ES-I3 (cell line): ENCODE data around the gene CD55.

Experiments used
- H3K36me3 ChIP-seq: 2 replicates; pipeline ENCODE4 v1.6.1; 2013; ENCODE audit warnings: mild to moderate bottlenecking, low read length, control low read depth, moderate library complexity; ENCODE audit not compliant: insufficient read depth
- H3K4me1 ChIP-seq: 2 replicates; pipeline ENCODE4 v1.6.1; 2013; ENCODE audit warnings: mild to moderate bottlenecking, control low read depth, low read length; ENCODE audit not compliant: insufficient read depth
- H3K9ac ChIP-seq: 2 replicates; pipeline ENCODE4 v1.6.1; 2013; ENCODE audit warnings: low read depth, mild to moderate bottlenecking, low read length, moderate library complexity
- H3K9me3 ChIP-seq: 2 replicates; pipeline ENCODE4 v1.6.1; 2013; ENCODE audit warnings: mild to moderate bottlenecking, low read length, moderate library complexity; ENCODE audit not compliant: control insufficient read depth, insufficient read depth

The CD55 gene

DNA sequence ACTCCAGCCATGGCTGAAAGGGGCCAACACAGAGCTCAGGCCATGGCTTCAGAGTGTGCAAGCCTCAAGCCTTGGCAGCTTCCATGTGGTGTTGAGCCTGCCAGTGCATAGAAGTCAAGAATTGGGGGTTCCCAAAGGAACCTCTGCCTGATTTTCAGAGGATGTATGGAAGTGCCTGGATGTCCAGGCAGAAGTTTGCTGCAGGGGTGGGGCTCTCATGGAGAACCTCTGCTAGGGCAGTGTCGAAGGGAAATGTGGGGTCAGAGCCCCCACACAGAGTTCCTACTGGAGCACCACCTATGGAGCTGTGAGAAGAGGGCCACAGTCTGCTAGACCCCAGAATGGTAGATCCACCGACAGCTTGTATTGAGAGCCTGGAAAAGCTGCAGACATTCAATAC lies 29.8 kb upstream of the CD55 start:
- H3K9me3 ChIP-seq = 0 out of 2 replicates have a peak, but pooled peaks cover 4% of the 10 kb centered on the region
- no peaks in the 10 kb centered on the region for H3K36me3 ChIP-seq
- H3K9ac ChIP-seq = no peak overlapping the region
- peaks cover 5% of the 10 kb centered on the region; the same call in 1 of the 2 replicates for H3K4me1 ChIP-seq

DNA sequence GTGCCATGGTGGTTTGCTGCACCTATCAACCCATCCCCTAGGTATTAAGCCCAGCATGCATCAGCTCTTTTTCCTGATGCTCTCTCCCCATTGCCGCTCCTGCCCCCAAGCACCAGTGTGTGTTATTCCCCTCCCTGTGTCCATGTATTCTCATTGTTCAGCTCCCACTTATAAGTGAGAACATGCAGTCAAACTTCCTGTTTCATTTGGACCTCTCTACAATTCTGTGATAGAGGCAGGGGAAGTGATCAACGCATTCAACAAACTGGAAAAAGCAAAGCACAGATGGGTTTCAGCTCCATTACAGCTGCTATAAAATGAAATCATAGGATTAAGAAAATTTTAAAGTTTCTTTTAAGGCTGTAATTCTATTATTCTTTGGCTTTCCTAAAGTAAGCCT lies 23.3 kb upstream of the CD55 start:
- Histone ChIP-seq H3K4me1 (peaks cover 5% of the 10 kb centered on the region; the same call in 1 of the 2 replicates), H3K9ac (no peak overlapping the region), H3K9me3 (no peaks in the 10 kb centered on the region), H3K36me3 (no peaks in the 10 kb centered on the region)

DNA sequence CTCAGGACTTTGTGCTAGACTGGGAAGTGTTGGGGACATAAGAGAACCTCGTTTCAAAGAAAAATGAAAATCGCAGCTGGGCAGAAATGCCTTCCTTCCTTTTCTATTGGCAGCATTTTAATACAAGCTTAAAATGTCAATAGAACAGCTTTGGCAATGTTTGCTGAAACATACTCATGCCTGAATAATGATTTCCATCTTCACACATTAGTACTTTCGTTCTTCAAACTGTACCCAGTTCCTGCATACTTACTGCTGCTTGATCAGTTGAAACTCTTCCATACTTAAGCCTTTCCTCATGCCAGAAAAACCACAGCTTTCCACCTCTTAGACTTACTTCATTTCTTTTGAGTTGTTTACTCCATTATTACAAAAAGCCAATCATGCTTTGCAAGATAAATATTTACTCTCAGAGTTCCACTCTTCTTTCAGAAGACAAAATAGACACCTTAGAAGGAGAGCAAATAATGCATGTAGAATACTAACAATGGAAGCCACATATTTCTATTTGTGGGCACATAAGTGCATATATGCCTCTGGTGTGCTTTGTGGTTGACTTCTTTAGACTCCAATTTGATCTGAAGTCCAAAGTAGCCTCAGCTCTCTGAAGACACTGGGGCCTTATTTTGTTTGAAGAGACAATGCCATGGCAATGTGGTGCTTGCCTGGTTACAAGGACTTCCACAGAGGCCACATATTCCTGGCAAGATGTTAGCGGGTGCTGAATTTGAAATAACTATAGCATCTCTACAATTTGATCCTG lies 22.7 kb upstream of the CD55 start:
- Histone ChIP-seq H3K4me1 (peaks cover 5% of the 10 kb centered on the region; the same call in 1 of the 2 replicates), H3K9ac (no peak overlapping the region), H3K9me3 (no peaks in the 10 kb centered on the region), H3K36me3 (no peaks in the 10 kb centered on the region)

DNA sequence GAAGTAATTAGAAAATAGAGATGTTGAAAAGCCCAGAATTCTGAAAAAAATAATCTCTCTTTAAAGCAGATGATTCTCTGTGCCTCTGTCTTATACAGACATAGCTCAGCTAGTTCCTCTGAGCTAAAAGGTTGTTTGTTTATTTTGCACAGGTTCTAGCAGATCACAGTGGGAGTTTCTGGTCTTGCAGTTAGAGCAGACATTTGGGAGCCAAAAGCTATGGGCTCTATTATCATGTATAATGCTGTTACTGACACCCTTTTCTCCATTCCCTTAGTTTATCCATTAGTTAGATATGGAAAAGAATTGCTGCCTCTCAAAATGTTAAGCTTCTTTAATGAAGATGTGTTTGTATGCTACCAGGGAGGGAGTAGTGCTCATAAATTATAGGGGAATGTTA lies 20.5 kb upstream of the CD55 start:
- H3K9me3 ChIP-seq = no peaks in the 10 kb centered on the region
- peaks cover 5% of the 10 kb centered on the region; the same call in 1 of the 2 replicates for H3K4me1 ChIP-seq
- no peak overlapping the region for H3K9ac ChIP-seq
- H3K36me3 ChIP-seq = no peaks in the 10 kb centered on the region

DNA sequence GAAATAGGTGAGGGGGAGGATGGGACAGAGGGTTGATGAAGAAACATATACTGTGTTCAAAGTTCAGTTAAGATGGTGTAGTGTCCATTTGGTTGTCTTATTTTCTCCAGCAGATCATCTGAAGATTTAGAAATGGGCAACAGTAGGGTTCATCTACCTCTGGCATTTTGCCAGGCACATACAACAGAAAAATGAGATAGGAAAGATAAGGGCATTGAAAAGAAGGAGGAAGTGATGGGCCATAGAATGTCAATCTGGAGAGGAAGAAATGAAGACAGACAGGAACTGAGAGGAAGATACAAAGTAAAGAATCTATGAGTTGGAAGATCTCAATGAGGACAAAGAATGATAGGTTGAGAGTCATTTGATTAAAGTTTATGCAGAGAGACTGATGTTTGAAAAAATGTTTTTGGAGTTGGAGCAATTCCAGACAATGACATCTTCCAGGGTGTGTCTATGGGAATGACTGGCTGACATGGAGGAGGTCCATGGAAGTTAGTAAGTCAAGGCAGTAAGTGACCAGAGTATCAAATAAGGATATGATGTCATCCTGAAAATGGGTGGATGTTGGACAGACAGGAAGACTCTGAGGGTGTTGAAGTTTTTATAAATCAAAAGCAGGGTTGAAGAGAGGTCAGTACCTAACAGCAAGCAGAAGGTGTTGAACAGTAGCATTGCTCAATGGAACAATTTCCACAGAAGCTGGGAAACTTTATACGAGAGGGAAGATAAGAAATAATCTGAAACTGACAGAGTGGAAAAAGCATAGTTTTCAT lies 18.7 kb upstream of the CD55 start:
- Histone ChIP-seq H3K36me3 (no peaks in the 10 kb centered on the region), H3K9me3 (no peaks in the 10 kb centered on the region), H3K9ac (no peak overlapping the region), H3K4me1 (peaks cover 11% of the 10 kb centered on the region; the same call in 1 of the 2 replicates)

DNA sequence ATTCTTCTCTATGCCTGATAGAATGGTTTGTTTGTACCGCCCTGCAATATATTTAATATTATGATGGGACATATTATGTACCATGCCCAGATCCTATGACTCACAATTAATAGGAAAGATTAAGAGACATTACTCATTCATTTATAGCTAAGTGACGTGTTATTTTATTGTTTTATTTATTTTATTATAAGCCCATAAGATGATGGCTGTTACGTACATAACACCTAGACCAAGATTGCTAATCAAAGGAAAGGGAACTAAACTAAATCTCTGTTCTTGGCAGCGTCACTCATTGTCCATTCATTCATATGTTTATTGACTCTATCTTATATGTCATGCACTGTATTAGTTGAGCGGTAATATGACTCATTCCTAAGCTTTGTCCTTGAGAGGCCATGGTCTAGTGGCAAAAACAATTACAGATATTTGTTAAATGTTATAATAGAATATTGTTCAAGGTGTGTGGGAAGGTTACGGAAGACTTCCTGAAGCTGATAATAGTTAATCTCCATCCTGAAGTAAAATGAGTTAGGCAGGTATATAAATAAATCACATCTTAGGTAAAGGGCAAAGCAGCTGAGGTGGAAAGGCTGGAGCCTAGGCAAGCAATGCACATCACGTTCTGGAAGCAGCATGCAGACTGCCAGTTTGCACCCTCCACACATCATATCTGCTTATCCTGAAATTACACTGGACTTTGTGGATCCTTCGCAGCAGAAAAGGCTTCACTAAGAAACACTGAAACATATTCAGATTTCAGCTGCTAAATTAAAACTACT lies 16.6 kb upstream of the CD55 start:
- no peak overlapping the region for H3K9ac ChIP-seq
- H3K9me3 ChIP-seq = no peaks in the 10 kb centered on the region
- H3K4me1 ChIP-seq = peaks cover 17% of the 10 kb centered on the region
- H3K36me3 ChIP-seq = no peaks in the 10 kb centered on the region

DNA sequence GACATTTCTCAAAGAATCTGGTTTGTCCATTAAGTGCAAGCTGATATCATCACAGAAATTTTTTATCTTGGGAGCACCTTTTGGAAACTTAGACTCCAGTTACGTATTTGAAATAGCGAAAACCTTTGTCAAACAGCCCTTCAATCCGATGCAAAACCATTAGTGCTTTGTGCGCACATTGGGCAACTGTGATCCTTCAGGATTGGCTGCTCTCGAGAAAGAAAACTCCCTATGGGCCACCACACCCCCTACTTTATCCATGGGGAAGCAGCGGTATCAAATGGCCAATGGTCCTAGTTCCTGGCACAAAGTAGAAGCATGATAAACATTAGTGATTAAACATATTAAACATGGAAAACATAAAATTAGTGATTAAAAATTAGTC lies 16.0 kb upstream of the CD55 start:
- Histone ChIP-seq H3K36me3 (no peaks in the 10 kb centered on the region), H3K4me1 (peaks cover 19% of the 10 kb centered on the region), H3K9me3 (no peaks in the 10 kb centered on the region), H3K9ac (no peak overlapping the region)

DNA sequence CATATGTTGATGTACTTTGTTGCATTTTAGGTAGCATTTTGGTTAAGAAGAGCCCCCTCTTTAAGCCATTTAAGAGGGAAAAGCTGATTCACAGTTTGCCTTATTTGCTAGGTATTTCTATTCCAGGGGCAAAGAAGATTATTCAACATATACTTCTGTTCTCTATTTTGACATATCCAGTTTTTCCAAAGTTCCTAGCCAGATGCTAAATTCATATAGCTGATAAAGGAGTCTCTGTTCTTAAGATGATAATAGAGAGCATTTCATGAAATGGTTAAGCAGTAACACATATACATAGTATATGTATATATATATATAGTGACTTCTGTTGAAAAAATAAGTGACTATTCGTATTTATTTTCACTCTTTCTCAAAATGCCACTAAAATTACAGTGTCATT lies 15.5 kb upstream of the CD55 start:
- H3K36me3 ChIP-seq = no peaks in the 10 kb centered on the region
- no peak overlapping the region for H3K9ac ChIP-seq
- peaks cover 16% of the 10 kb centered on the region for H3K4me1 ChIP-seq
- H3K9me3 ChIP-seq = no peaks in the 10 kb centered on the region

DNA sequence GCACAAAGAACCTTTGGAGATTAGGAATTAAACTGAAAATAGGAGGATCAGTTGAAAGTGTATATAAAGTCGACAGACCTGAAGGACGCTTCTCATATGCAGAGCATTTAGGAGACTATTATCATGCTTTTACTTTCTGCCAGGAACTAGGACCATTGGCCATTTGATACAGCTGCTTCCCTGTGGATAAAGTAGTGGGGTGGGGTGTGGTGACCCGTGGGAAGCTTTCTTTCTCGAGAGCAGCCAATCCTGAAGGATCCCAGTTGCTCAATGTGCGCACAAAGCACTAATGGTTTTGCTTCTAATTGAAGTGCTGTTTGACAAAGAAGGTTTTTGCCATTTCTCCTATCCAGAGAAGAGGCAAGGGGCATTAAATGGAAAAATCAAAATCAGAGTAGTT lies 14.9 kb upstream of the CD55 start:
- H3K36me3 ChIP-seq = no peaks in the 10 kb centered on the region
- H3K9ac ChIP-seq = no peak overlapping the region
- H3K9me3 ChIP-seq = no peaks in the 10 kb centered on the region
- H3K4me1 ChIP-seq = peaks cover 14% of the 10 kb centered on the region

DNA sequence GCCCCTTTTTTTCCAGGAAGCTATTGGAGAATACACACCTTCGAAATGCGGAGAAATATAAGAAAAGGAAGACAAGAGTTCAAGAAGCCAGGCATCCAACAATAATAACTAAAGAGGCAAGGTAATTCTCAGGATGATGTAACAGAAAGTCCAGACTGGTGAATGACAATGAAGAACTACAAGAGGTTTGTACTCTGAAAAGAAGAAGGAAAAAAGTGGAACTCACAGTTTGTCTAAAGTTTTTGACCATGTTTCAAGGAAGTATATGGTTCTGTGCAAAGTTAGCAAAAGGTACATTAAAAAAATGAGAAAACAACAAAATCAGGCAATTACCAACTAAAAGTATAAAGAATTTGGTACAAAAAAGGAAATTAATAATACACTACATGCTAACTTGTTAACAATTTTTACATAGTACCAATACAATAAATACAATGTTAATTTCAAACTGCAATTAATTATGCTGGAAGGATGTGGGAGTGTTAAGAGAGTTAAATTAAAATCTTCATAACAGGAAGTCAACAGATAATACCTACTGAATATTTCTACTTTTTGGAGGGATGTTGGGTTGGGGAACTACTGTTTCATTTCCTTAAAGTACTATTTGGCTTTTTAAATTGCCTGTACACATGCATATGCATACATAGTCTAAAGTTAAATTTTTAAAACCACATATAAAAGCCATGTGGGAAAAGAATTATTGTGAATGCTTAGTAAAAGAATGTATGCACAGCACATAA lies 12.9 kb upstream of the CD55 start:
- H3K9me3 ChIP-seq = no peaks in the 10 kb centered on the region
- no peak overlapping the region for H3K9ac ChIP-seq
- H3K4me1 ChIP-seq = peaks cover 17% of the 10 kb centered on the region
- H3K36me3 ChIP-seq = no peaks in the 10 kb centered on the region

DNA sequence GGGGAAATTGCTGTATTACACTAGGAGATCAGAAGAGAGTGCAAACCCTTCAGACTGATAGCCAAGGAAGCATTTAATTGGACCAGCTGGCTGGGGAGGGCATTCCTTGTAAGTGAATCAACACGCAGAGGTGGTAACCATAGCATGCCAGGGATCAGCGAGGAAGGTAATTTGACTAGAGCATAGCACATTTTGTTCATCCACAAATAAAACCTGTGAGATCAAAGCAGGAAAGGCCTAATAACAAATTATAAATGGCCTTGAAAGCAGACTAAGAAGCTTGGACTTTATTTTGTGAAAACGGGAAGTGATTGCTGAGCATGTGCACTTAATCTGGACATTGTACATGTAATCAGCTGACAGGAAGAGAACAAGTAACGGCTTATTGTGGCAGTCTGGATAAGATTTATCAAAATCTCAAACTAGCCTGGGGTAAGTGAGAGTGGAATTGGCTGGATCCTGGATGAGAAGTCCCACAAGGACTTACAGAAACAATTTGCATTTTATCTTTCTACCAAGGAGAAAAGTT lies 11.7 kb upstream of the CD55 start:
- H3K4me1 ChIP-seq = peaks cover 17% of the 10 kb centered on the region
- no peaks in the 10 kb centered on the region for H3K36me3 ChIP-seq
- no peak overlapping the region for H3K9ac ChIP-seq

DNA sequence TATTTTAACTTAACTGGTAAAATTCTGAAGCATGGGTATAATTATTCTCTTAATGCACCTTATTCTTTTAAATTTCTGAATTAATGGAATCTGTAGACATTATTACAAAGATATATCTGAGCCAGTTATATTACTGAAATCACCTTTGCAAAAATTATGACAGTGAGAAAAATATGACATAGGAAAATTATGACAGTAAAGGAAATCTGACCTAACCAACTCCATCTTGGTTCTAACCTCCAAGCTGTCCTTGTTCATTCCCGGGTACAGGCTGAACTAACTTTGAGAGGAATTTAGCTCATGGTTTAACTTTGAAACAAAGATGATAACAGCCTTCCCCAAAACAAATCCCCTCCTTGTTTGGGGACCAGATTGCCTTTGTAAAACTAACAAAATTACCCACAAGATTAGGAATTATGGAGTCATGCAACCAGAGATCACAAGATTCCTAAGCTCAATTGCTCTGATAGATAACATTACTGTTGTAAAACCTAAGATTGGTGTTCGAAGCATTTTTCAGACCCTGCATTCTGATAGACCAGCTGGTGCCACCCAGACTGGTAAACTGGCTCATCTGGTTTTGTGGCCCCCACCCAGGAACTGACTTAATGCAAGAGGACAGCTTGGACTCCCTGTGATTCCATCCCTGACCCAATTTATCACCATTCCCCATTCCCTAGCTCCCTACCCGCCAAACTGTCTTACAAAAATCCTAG lies 9.4 kb upstream of the CD55 start:
- Histone ChIP-seq H3K36me3 (no peaks in the 10 kb centered on the region), H3K9me3 (no peaks in the 10 kb centered on the region), H3K9ac (no peak overlapping the region), H3K4me1 (peaks cover 19% of the 10 kb centered on the region)

More for the DNA sequence above, 11.7 kb upstream of the CD55 start:
- H3K9me3 ChIP-seq = no peaks in the 10 kb centered on the region

DNA sequence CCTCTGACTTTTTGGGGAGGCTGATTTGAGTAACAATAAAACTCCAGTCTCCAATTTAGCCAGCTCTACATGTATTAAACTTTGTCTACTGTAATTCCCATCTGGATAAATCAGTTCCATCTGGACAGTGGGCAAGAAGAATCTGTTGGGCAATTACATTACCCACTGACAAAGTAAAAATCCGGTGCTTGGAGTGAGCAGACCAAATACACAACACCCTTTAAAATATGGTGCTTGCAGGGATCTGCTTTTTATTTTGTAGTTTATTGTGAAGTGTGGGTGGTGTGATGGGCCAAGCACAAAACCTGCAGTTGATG lies 8.9 kb upstream of the CD55 start:
- H3K36me3 ChIP-seq = no peaks in the 10 kb centered on the region
- peaks cover 20% of the 10 kb centered on the region for H3K4me1 ChIP-seq
- H3K9me3 ChIP-seq = no peaks in the 10 kb centered on the region
- H3K9ac ChIP-seq = no peak overlapping the region
